DND-41 (cell line): ENCODE measurements around the gene CLCN7.

Experiments used
- ATAC-seq: fragments of 200-7000 bp; cut with Tn5 transposase; 3 replicates; pipeline ENCODE4 v1.9.1; 2021; ENCODE audit warnings: low read depth; ENCODE audit not compliant: insufficient read depth
- DNase-seq: peaks from one replicate; pipeline ENCODE4 v3.0.0-alpha.2; 2020
- H2AFZ ChIP-seq: 2 replicates; pipeline ENCODE4 v1.6.0; 2012; ENCODE audit warnings: low read depth, low read length
- H3K27ac ChIP-seq: 2 replicates; pipeline ENCODE4 v1.5.1; 2012; ENCODE audit warnings: low read length, inconsistent platforms
- H3K27me3 ChIP-seq: fragments of 200-600 bp; sonication (generic); 2 replicates; pipeline ENCODE4 v1.6.0; 2012; ENCODE audit warnings: low read length, mild to moderate bottlenecking, inconsistent platforms; ENCODE audit not compliant: insufficient read depth, poor library complexity
- H3K36me3 ChIP-seq: 2 replicates; pipeline ENCODE4 v1.5.1; 2012; ENCODE audit warnings: low read length, inconsistent platforms; ENCODE audit not compliant: insufficient read depth
- H3K4me1 ChIP-seq: 2 replicates; pipeline ENCODE4 v1.5.1; 2012; ENCODE audit warnings: mild to moderate bottlenecking, low read length; ENCODE audit not compliant: insufficient read depth
- H3K4me2 ChIP-seq: 2 replicates; pipeline ENCODE4 v1.6.0; 2012; ENCODE audit warnings: mild to moderate bottlenecking, moderate library complexity, low read length, inconsistent platforms; ENCODE audit not compliant: insufficient read depth
- H3K4me3 ChIP-seq, 2 experiments: fragments of 200-600 bp in 1 of 2; shearing (Covaris generic) in 1 of 2; 2 replicates each; pipeline ENCODE4 v1.5.1; 2012 to 2016; ENCODE audit warnings: inconsistent platforms in 2 of 2, low read length in 2 of 2, mild to moderate bottlenecking in 2 of 2, low read depth in 1 of 2, moderate library complexity in 1 of 2
- H3K79me2 ChIP-seq: 2 replicates; pipeline ENCODE4 v1.6.0; 2012; ENCODE audit warnings: low read length, inconsistent platforms; ENCODE audit not compliant: insufficient read depth
- H3K9ac ChIP-seq: 2 replicates; pipeline ENCODE4 v1.6.0; 2012; ENCODE audit warnings: low read depth, mild to moderate bottlenecking, inconsistent platforms, low read length, moderate library complexity
- H3K9me3 ChIP-seq: 2 replicates; pipeline ENCODE4 v1.5.1; 2012; ENCODE audit warnings: low read length, moderate library complexity, mild to moderate bottlenecking, inconsistent platforms; ENCODE audit not compliant: insufficient read depth, severe bottlenecking
- H4K20me1 ChIP-seq: 2 replicates; pipeline ENCODE4 v1.6.0; 2012; ENCODE audit warnings: low read length; ENCODE audit not compliant: insufficient read depth
- CTCF ChIP-seq: IDR thresholded peaks from 2 replicates; pipeline ENCODE4 v1.5.1; 2012; ENCODE audit warnings: borderline replicate concordance, low read length, moderate library complexity, mild to moderate bottlenecking; ENCODE audit not compliant: poor library complexity, severe bottlenecking; ENCODE audit errors: extremely low read depth
- EZH2 ChIP-seq: IDR thresholded peaks from 3 replicates; pipeline ENCODE4 v1.6.1; 2012; ENCODE audit warnings: borderline replicate concordance, low read depth, mild to moderate bottlenecking, moderate library complexity, low read length, inconsistent platforms; ENCODE audit not compliant: severe bottlenecking

The CLCN7 gene

GRCh38 chr16:1434644-1435592 lies 39.9 kb downstream of the CLCN7 start:
- Histone ChIP-seq H3K4me1 (no peaks in the 10 kb centered on the region), H4K20me1 (no peaks in the 10 kb centered on the region), H3K4me2 (no peak overlapping the region), H3K4me3 (no peak overlapping the region), H2AFZ (no peak overlapping the region), H3K9ac (no peak overlapping the region), H3K9me3 (no peaks in the 10 kb centered on the region), H3K36me3 (no peaks in the 10 kb centered on the region), H3K27me3 (no peaks in the 10 kb centered on the region), H3K27ac (no peak overlapping the region), H3K79me2 (no peaks in the 10 kb centered on the region)
- ATAC-seq, result no peak
- DNase-seq, result no peak
- TF ChIP-seq EZH2 (no peak), CTCF (no peak)

DNA sequence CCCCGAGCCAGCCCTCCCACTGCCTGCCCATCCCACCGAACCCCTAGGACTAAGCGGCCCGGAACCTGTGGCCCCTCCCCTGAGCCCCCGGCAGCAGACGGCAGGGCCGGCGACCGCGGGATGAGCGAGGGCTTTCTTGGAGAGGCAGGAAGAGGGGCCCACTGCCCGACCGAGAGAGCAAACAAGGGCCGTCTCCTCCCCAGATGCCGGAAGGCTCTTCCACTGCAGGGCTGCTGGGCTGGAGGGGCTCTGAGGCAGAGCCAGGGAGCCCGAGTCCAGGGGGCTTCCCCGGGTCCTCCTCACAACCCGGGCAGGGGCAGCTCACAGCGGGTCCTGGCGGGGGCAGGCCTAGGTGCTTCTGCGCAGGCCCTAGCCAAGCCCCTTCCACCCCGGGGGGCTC lies 41.1 kb downstream of the CLCN7 start:
- TF ChIP-seq EZH2 (no peak), CTCF (no peak)
- ATAC-seq, result no peak
- H3K4me3 ChIP-seq, result no peak overlapping the region
- H3K4me2 ChIP-seq, result no peak overlapping the region
- H3K27ac ChIP-seq, result no peak overlapping the region
- no peaks in the 10 kb centered on the region for H3K4me1 ChIP-seq
- no peaks in the 10 kb centered on the region for H4K20me1 ChIP-seq
- no peak overlapping the region for H3K9ac ChIP-seq
- H3K36me3 ChIP-seq, result no peaks in the 10 kb centered on the region
- H2AFZ ChIP-seq, result no peak overlapping the region
- DNase-seq, result no peak
- no peaks in the 10 kb centered on the region for H3K9me3 ChIP-seq
- no peaks in the 10 kb centered on the region for H3K79me2 ChIP-seq
- H3K27me3 ChIP-seq, result no peaks in the 10 kb centered on the region

DNA sequence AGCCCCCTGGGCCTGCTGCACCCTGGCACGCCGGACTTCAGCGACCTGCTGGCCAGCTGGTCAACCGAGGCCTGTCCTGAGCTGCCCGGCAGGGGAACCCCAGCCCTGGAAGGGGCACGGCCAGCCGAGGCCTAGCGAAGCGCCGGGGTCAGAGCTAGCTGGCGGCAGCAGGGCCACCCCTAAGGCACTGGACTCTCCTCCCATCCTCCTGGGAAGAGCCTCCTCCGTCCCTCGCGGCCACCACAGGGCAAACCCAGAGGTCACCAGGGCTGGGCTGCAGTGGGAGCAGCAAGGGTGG lies 41.6 kb downstream of the CLCN7 start:
- Histone ChIP-seq H3K4me3 (no peak overlapping the region), H3K79me2 (no peaks in the 10 kb centered on the region), H3K9ac (no peak overlapping the region), H4K20me1 (no peaks in the 10 kb centered on the region), H3K36me3 (no peaks in the 10 kb centered on the region), H3K27ac (no peak overlapping the region), H3K27me3 (no peaks in the 10 kb centered on the region), H2AFZ (no peak overlapping the region), H3K4me2 (no peak overlapping the region), H3K4me1 (no peaks in the 10 kb centered on the region), H3K9me3 (no peaks in the 10 kb centered on the region)
- DNase-seq, result no peak
- no peak for ATAC-seq
- TF ChIP-seq EZH2, result no peak
- TF ChIP-seq CTCF, result no peak
